HepG2 (cell line): ENCODE results near the gene OLFM1.

Source experiments
- CTCF ChIP-seq: sonication (generic); formaldehyde crosslinking; IDR thresholded peaks from 2 replicates; pipeline ENCODE4 v1.5.0; 2020; ENCODE audit warnings: mild to moderate bottlenecking, missing genetic modification reagents, moderate library complexity
- FLYWCH1 ChIP-seq: sonication (generic); formaldehyde crosslinking; IDR thresholded peaks from 2 replicates; pipeline ENCODE4 v1.8.1; 2023; ENCODE audit warnings: mild to moderate bottlenecking, missing genetic modification reagents
- HNF1A ChIP-seq, 2 experiments: sonication (generic) in 1 of 2; formaldehyde crosslinking in 1 of 2; IDR thresholded peaks; 2 replicates each; pipeline versions ENCODE4 v1.4.0 to v1.6.1; 2016 to 2020; ENCODE audit warnings: borderline replicate concordance in 1 of 2, low read depth in 1 of 2, mild to moderate bottlenecking in 1 of 2, missing genetic modification reagents in 1 of 2
- HOXA3 ChIP-seq: sonication (generic); formaldehyde crosslinking; IDR thresholded peaks from 2 replicates; pipeline ENCODE4 v1.5.0; 2020; ENCODE audit warnings: missing genetic modification reagents
- POLR2AphosphoS5 ChIP-seq: IDR thresholded peaks from 2 replicates; pipeline ENCODE4 v1.6.1; 2012; ENCODE audit warnings: low read depth, low read length
- SP2 ChIP-seq: sonication (generic); formaldehyde crosslinking; IDR thresholded peaks from 2 replicates; pipeline ENCODE4 v1.5.1; 2020; ENCODE audit warnings: mild to moderate bottlenecking, missing genetic modification reagents
- TBL1XR1 ChIP-seq: fragments of 150-350 bp; IDR thresholded peaks from 2 replicates; pipeline ENCODE4 v1.6.1; 2014; ENCODE audit warnings: borderline replicate concordance, low read length; ENCODE audit not compliant: partially characterized antibody
- ZBTB38 ChIP-seq: sonication (generic); formaldehyde crosslinking; IDR thresholded peaks from 2 replicates; pipeline ENCODE4 v1.5.1; 2020; ENCODE audit warnings: mild to moderate bottlenecking, missing genetic modification reagents
- ZEB1 ChIP-seq: IDR thresholded peaks from 2 replicates; pipeline ENCODE4 v1.6.1; 2012; ENCODE audit warnings: mild to moderate bottlenecking, low read depth, inconsistent platforms; ENCODE audit not compliant: insufficient replicate concordance
- ZMYM2 ChIP-seq: sonication (generic); formaldehyde crosslinking; IDR thresholded peaks from 2 replicates; pipeline ENCODE4 v1.8.0; 2022; ENCODE audit warnings: mild to moderate bottlenecking, missing genetic modification reagents
- ZNF292 ChIP-seq: sonication (generic); formaldehyde crosslinking; IDR thresholded peaks from 2 replicates; pipeline ENCODE4 v1.8.1; 2022; ENCODE audit warnings: mild to moderate bottlenecking, low read depth, missing genetic modification reagents, borderline replicate concordance
- ZNF530 ChIP-seq: sonication (generic); formaldehyde crosslinking; IDR thresholded peaks from 2 replicates; pipeline ENCODE4 v1.5.0; 2020; ENCODE audit warnings: low read depth, mild to moderate bottlenecking, missing genetic modification reagents
- ZNF766 ChIP-seq: sonication (generic); formaldehyde crosslinking; IDR thresholded peaks from 2 replicates; pipeline ENCODE4 v1.5.0; 2020; ENCODE audit warnings: missing genetic modification reagents, borderline replicate concordance
- ZNF841 ChIP-seq: sonication (generic); formaldehyde crosslinking; IDR thresholded peaks from 2 replicates; pipeline ENCODE4 v1.8.1; 2023; ENCODE audit warnings: missing genetic modification reagents, borderline replicate concordance

GRCh38 chr9:135122316-135122715, 34.8 kb downstream of the OLFM1 start:
- TF ChIP-seq CTCF (CRISPR knock-in tag) (no peak), ZNF292 (CRISPR knock-in tag) (no peak), POLR2AphosphoS5 (no peak), SP2 (no peak), TBL1XR1 (no peak), ZNF766 (CRISPR knock-in tag) (no peak), FLYWCH1 (CRISPR knock-in tag) (no peak), HNF1A (IDR thresholded peaks at IDR 0.05; ENCODE audit: low read depth) (no peak), HNF1A (CRISPR knock-in tag; IDR thresholded peaks at IDR 0.05; ENCODE audit: borderline replicate concordance) (no peak), ZBTB38 (CRISPR knock-in tag) (no peak), HOXA3 (no peak), ZNF841 (no peak), ZEB1 (no peak), ZNF530 (CRISPR knock-in tag) (no peak), ZMYM2 (no peak)
